Smooth muscle cell of the brain vasculature (primary cell): ENCODE measurements around the gene CIDEB.

Source experiments
- DNase-seq: peaks from one replicate; pipeline ENCODE4 v3.0.0-alpha.2; 2012; ENCODE audit warnings: low read depth, low spot score

The CIDEB gene

GRCh38 chr14:24255438-24255837 lies 52.3 kb downstream of the CIDEB start:
- no peak for DNase-seq
